CD14-positive monocyte (primary cell): ENCODE measurements around the gene PAEP. TPM values are rescaled to one million over a fixed set of nuclear protein-coding genes. Genes with fewer than 3 reads are reported as not detected.

Source experiments
- DNase-seq, 3 donors: peaks; one replicate each; pipeline ENCODE4 v3.0.0-alpha.2; 2011 to 2022
- H2AFZ ChIP-seq: 2 replicates; pipeline ENCODE4 v1.6.0; 2012; ENCODE audit warnings: mild to moderate bottlenecking, low read depth, low read length, inconsistent platforms; ENCODE audit not compliant: insufficient read depth, poor library complexity, severe bottlenecking
- H3K27ac ChIP-seq, 2 donors: 1 replicate in 1 of 2; 2 replicates in 1 of 2; pipeline ENCODE4 v1.5.1; 2012 to 2013; ENCODE audit warnings: low read length in 2 of 2, control low read depth in 1 of 2, inconsistent platforms in 1 of 2, low read depth in 1 of 2, mild to moderate bottlenecking in 1 of 2
- H3K27me3 ChIP-seq, 2 donors: one replicate each; pipeline versions ENCODE4 v1.6.0 to v1.6.1; 2011 to 2013; ENCODE audit warnings: low read length in 2 of 2; ENCODE audit not compliant: control insufficient read depth in 2 of 2, insufficient read depth in 2 of 2
- H3K36me3 ChIP-seq, 2 donors: replicated peaks in 1 of 2; 1 replicate in 1 of 2; 2 replicates in 1 of 2; pipeline versions ENCODE4 v1.5.1 to v1.6.1; 2012 to 2013; ENCODE audit warnings: low read length in 2 of 2, control low read depth in 1 of 2, inconsistent platforms in 1 of 2, mild to moderate bottlenecking in 1 of 2; ENCODE audit not compliant: insufficient read depth in 2 of 2, control insufficient read depth in 1 of 2
- H3K4me1 ChIP-seq, 2 donors: 1 replicate in 1 of 2; 2 replicates in 1 of 2; pipeline versions ENCODE4 v1.5.1 to v1.6.1; 2012 to 2013; ENCODE audit warnings: low read length in 2 of 2, control low read depth in 1 of 2, inconsistent platforms in 1 of 2, mild to moderate bottlenecking in 1 of 2, moderate library complexity in 1 of 2; ENCODE audit not compliant: insufficient read depth in 2 of 2, control insufficient read depth in 1 of 2
- H3K4me2 ChIP-seq: replicated peaks from 2 replicates; pipeline ENCODE3; 2012; ENCODE audit warnings: low read length, moderate library complexity, mild to moderate bottlenecking; ENCODE audit not compliant: poor library complexity, severe bottlenecking; ENCODE audit errors: extremely low read depth
- H3K4me3 ChIP-seq, 3 experiments: fragments of 200-600 bp in 1 of 3; sonication (generic) in 1 of 3; replicated peaks in 1 of 3; 1 replicate in 2 of 3; 2 replicates in 1 of 3; pipeline ENCODE4 v1.5.1; 2011 to 2013; ENCODE audit warnings: low read length in 3 of 3, mild to moderate bottlenecking in 3 of 3, control low read depth in 2 of 3, low read depth in 2 of 3, inconsistent platforms in 1 of 3, moderate library complexity in 1 of 3
- H3K79me2 ChIP-seq: 2 replicates; pipeline ENCODE4 v1.6.0; 2012; ENCODE audit warnings: mild to moderate bottlenecking, control low read depth, inconsistent platforms, low read length, moderate library complexity; ENCODE audit not compliant: insufficient read depth
- H3K9ac ChIP-seq: 2 replicates; pipeline ENCODE4 v1.6.0; 2017; ENCODE audit warnings: low read length, mild to moderate bottlenecking; ENCODE audit not compliant: insufficient read depth, poor library complexity, severe bottlenecking
- H3K9me3 ChIP-seq, 2 donors: replicated peaks in 1 of 2; 1 replicate in 1 of 2; 2 replicates in 1 of 2; pipeline versions ENCODE4 v1.5.1 to v1.6.1; 2012 to 2013; ENCODE audit warnings: low read length in 2 of 2, control low read depth in 1 of 2; ENCODE audit not compliant: control insufficient read depth in 1 of 2, insufficient read depth in 1 of 2
- H4K20me1 ChIP-seq: 2 replicates; pipeline ENCODE4 v1.6.0; 2012; ENCODE audit warnings: mild to moderate bottlenecking, low read length, control low read depth, moderate library complexity; ENCODE audit not compliant: insufficient read depth
- H3K27ac Mint-ChIP-seq, 7 donors: one replicate each; pipeline ENCODE4 v1.8.0; 2020; ENCODE audit warnings: mild to moderate bottlenecking in 7 of 7, mixed read lengths in 7 of 7, moderate library complexity in 6 of 7, inconsistent platforms in 2 of 7
- H3K27me3 Mint-ChIP-seq, 3 donors: one replicate each; pipeline ENCODE4 v1.8.0; 2021 to 2022; ENCODE audit warnings: low read depth in 3 of 3, mild to moderate bottlenecking in 3 of 3, mixed read lengths in 3 of 3, moderate library complexity in 3 of 3, inconsistent platforms in 1 of 3
- H3K36me3 Mint-ChIP-seq, 2 donors: one replicate each; pipeline ENCODE4 v1.8.0; 2020; ENCODE audit warnings: mixed read lengths in 2 of 2, inconsistent platforms in 1 of 2, mild to moderate bottlenecking in 1 of 2
- H3K4me1 Mint-ChIP-seq: one replicate; pipeline ENCODE4 v1.8.0; 2020; ENCODE audit warnings: mild to moderate bottlenecking, mixed read lengths
- H3K4me3 Mint-ChIP-seq, 2 donors: one replicate each; pipeline ENCODE4 v1.8.0; 2020; ENCODE audit warnings: mild to moderate bottlenecking in 2 of 2, mixed read lengths in 2 of 2, moderate library complexity in 1 of 2
- H3K9me3 Mint-ChIP-seq, 7 donors: one replicate each; pipeline ENCODE4 v1.8.0; 2020 to 2022; ENCODE audit warnings: mixed read lengths in 7 of 7, mild to moderate bottlenecking in 6 of 7, moderate library complexity in 6 of 7, inconsistent platforms in 2 of 7
- WGBS: methylation state at CpG from one replicate; pipeline ENCODE4 v1.1.5; 2013; ENCODE audit warnings: missing lambda C conversion rate; ENCODE audit not compliant: insufficient coverage; 5-methylcytosine and 5-hydroxymethylcytosine counted together
- intact Hi-C, 2 donors: fragments of 100-400 bp; cut with micrococcal nuclease; formaldehyde crosslinking; loops; one replicate each; pipeline versions ENCODE4 v1.15.0 to v1.15.1; 2023
- polyA plus RNA-seq, 3 donors: library from polyadenylated mRNA; depleted of rRNA in 1 of 3; unstranded in 2 of 3; stranded (reverse) in 1 of 3; fragments of 300-500 nt in 2 of 3; fragments of >200 nt in 1 of 3; fragmentation: Illumina TruSeq in 2 of 3; gene quantifications; 1 replicate in 2 of 3; 2 replicates in 1 of 3; pipeline ENCODE4 v1.2.3, GENCODE V29; 2012 to 2021
- TF ChIP-seq, protein P1 (sequence below): fragments of 200-600 bp; IDR thresholded peaks from one replicate; pipeline ENCODE4 v1.8.0; 2022; ENCODE audit warnings: antibody characterized with exemption, mild to moderate bottlenecking

Gene PAEP
- polyA plus RNA-seq, 3 donors = not detected

DNA sequence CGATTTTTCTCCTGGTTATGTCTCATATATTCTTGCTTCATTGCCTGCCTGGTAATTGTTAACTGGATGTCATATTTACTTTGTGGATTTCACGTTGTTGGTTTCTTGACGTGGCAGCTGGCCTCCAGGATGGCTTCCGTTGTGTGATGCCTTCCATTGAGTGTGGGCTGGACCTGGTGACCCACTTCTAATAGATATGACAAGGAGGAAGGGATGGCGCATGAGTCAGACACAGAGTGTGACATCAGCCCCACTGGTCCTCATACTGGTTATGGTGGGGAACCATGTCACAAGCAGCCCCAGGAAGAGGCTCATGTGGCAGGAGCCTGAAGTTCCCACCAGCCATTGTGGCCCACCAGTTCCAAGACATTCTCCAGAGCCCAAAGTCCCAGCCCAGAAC lies 6.4 kb upstream of the PAEP start:
- H3K27ac Mint-ChIP-seq = no peak overlapping the region
- WGBS = 100% methylated on average over 1 of the region's 5 CpGs

GRCh38 chr9:135555910-135556309 lies 5.6 kb upstream of the PAEP start:
- Histone ChIP-seq H4K20me1 (no peaks in the 10 kb centered on the region), H3K4me1 (no peaks in the 10 kb centered on the region), H3K79me2 (no peaks in the 10 kb centered on the region), H3K27ac (no peak overlapping the region), H2AFZ (no peak overlapping the region), H3K9me3 (no peaks in the 10 kb centered on the region), H3K4me3 (no peak overlapping the region), H3K36me3 (no peaks in the 10 kb centered on the region), H3K27me3 (no peaks in the 10 kb centered on the region), H3K4me2 (no peak overlapping the region), H3K9ac (no peak overlapping the region)
- no peaks in the 10 kb centered on the region for H3K36me3 Mint-ChIP-seq
- WGBS = 91% methylated on average over 7 of the region's 16 CpGs
- intact Hi-C loops = no loop called here
- TF ChIP-seq, protein P1, sequence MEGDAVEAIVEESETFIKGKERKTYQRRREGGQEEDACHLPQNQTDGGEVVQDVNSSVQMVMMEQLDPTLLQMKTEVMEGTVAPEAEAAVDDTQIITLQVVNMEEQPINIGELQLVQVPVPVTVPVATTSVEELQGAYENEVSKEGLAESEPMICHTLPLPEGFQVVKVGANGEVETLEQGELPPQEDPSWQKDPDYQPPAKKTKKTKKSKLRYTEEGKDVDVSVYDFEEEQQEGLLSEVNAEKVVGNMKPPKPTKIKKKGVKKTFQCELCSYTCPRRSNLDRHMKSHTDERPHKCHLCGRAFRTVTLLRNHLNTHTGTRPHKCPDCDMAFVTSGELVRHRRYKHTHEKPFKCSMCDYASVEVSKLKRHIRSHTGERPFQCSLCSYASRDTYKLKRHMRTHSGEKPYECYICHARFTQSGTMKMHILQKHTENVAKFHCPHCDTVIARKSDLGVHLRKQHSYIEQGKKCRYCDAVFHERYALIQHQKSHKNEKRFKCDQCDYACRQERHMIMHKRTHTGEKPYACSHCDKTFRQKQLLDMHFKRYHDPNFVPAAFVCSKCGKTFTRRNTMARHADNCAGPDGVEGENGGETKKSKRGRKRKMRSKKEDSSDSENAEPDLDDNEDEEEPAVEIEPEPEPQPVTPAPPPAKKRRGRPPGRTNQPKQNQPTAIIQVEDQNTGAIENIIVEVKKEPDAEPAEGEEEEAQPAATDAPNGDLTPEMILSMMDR = no peak
- H3K9me3 Mint-ChIP-seq = peaks cover 0 to 3% (median 0%) of the 10 kb centered on the region in 7 donors
- H3K27ac Mint-ChIP-seq = no peak overlapping the region
- H3K4me1 Mint-ChIP-seq = no peaks in the 10 kb centered on the region
- H3K27me3 Mint-ChIP-seq = peaks cover 0 to 11% (median 3%) of the 10 kb centered on the region in 3 donors
- H3K4me3 Mint-ChIP-seq = no peak overlapping the region
- no peak for DNase-seq

More for the DNA sequence above, 6.4 kb upstream of the PAEP start:
- H3K4me3 Mint-ChIP-seq = no peak overlapping the region
- H3K4me1 ChIP-seq = no peaks in the 10 kb centered on the region
- H3K27ac ChIP-seq = no peak overlapping the region
- DNase-seq = no peak
- no peak overlapping the region for H3K4me3 ChIP-seq
- H3K4me1 Mint-ChIP-seq = no peaks in the 10 kb centered on the region
- no peak overlapping the region for H3K4me2 ChIP-seq
- intact Hi-C loops = no loop called here
- H4K20me1 ChIP-seq = no peaks in the 10 kb centered on the region
- H3K79me2 ChIP-seq = no peaks in the 10 kb centered on the region
- peaks cover 0 to 3% (median 0%) of the 10 kb centered on the region in 7 donors for H3K9me3 Mint-ChIP-seq
- H3K36me3 ChIP-seq = no peaks in the 10 kb centered on the region
- H3K9me3 ChIP-seq = no peaks in the 10 kb centered on the region
- H2AFZ ChIP-seq = no peak overlapping the region
- H3K9ac ChIP-seq = no peak overlapping the region
- no peaks in the 10 kb centered on the region for H3K27me3 ChIP-seq
- no peaks in the 10 kb centered on the region for H3K36me3 Mint-ChIP-seq
- TF ChIP-seq, protein P1 = no peak
- peaks cover 0 to 11% (median 2%) of the 10 kb centered on the region in 3 donors for H3K27me3 Mint-ChIP-seq
